Measurements from ENCODE around the gene CEMIP.

The CEMIP gene

GRCh38 chr15:80854104-80854503 lies 74.9 kb downstream of the CEMIP start:
- no peak for DNase-seq

GRCh38 chr15:80855206-80855605 lies 76.0 kb downstream of the CEMIP start:
- DNase-seq: no peak

- DNase-seq: no peak
These were observed 77.2 kb downstream of the CEMIP start for GRCh38 chr15:80856400-80856799.

GRCh38 chr15:80856809-80857377 lies 77.7 kb downstream of the CEMIP start:
- no peak for DNase-seq

GRCh38 chr15:80861731-80862170 lies 82.6 kb downstream of the CEMIP start:
- DNase-seq: no peak

- no peak for DNase-seq
These were observed 85.5 kb downstream of the CEMIP start for GRCh38 chr15:80864666-80865065.

GRCh38 chr15:80866936-80867335 lies 87.8 kb downstream of the CEMIP start:
- DNase-seq: no peak

- DNase-seq: no peak
These were observed 91.2 kb downstream of the CEMIP start for GRCh38 chr15:80870366-80870765.

GRCh38 chr15:80870893-80871292 lies 91.7 kb downstream of the CEMIP start:
- DNase-seq: no peak

- no peak for DNase-seq
These were observed 92.7 kb downstream of the CEMIP start for GRCh38 chr15:80871858-80872257.

GRCh38 chr15:80873366-80873952 lies 94.3 kb downstream of the CEMIP start:
- no peak for DNase-seq

- DNase-seq: no peak
These were observed 96.6 kb downstream of the CEMIP start for GRCh38 chr15:80875568-80876347.

- DNase-seq: no peak
These were observed 97.1 kb downstream of the CEMIP start for GRCh38 chr15:80876348-80876674.

- DNase-seq: peak; percentile 71
These were observed 99.2 kb downstream of the CEMIP start for GRCh38 chr15:80878242-80878866.

GRCh38 chr15:80878867-80879250 lies 99.7 kb downstream of the CEMIP start:
- DNase-seq: no peak

- no peak for DNase-seq
These were observed 100.9 kb downstream of the CEMIP start for GRCh38 chr15:80880086-80880485.

GRCh38 chr15:80883641-80884040 lies 104.5 kb downstream of the CEMIP start:
- no peak for DNase-seq

GRCh38 chr15:80885016-80885579 lies 105.9 kb downstream of the CEMIP start:
- DNase-seq: no peak

- DNase-seq: no peak
These were observed 108.0 kb downstream of the CEMIP start for GRCh38 chr15:80887148-80887547.

- DNase-seq: no peak
These were observed 109.7 kb downstream of the CEMIP start for GRCh38 chr15:80888846-80889245.

- no peak for DNase-seq
These were observed 111.3 kb downstream of the CEMIP start for GRCh38 chr15:80890341-80891005.

GRCh38 chr15:80891006-80891405 lies 111.8 kb downstream of the CEMIP start:
- DNase-seq: no peak

- DNase-seq: no peak
These were observed 113.2 kb downstream of the CEMIP start for GRCh38 chr15:80892414-80892813.

Data from suppressor macrophage treated with lipopolysaccharide for 4 hours (primary cell).